CD4-positive, alpha-beta memory T cell (primary cell): ENCODE measurements around the gene PIP5K1C. TPM values are rescaled to one million over a fixed set of nuclear protein-coding genes. Genes with fewer than 3 reads are reported as not detected.
A peak's percentile ranks its signal among the peaks of the same experiment; 100 is the strongest.

Experiments used
- CTCF ChIA-PET: fragments of 350-600 bp; sonication (Branson Sonifier 250); formaldehyde crosslinking; loops from one replicate; lab custom pipeline; 2021; ENCODE audit warnings: inconsistent platforms; ENCODE audit not compliant: partially characterized antibody; lab: Charles Lee
- POLR2A ChIA-PET: fragments of 350-600 bp; sonication (Branson Sonifier 250); formaldehyde crosslinking; loops from one replicate; lab custom pipeline; 2021; ENCODE audit not compliant: partially characterized antibody; lab: Charles Lee
- DNase-seq, 5 donors: peaks; one replicate each; pipeline versions ENCODE4 v3.0.0 to v3.0.0-alpha.2; 2020 to 2022; ENCODE audit warnings: mixed read lengths in 1 of 5
- H3K27ac ChIP-seq: one replicate; pipeline ENCODE4 v1.7.0; 2013; ENCODE audit warnings: low read depth, low read length
- H3K27me3 ChIP-seq: 2 replicates; pipeline ENCODE4 v1.7.0; 2013; ENCODE audit warnings: mild to moderate bottlenecking, low read length, moderate library complexity; ENCODE audit not compliant: insufficient read depth
- H3K36me3 ChIP-seq: 2 replicates; pipeline ENCODE4 v1.7.0; 2013; ENCODE audit warnings: mild to moderate bottlenecking, low read length, moderate library complexity; ENCODE audit not compliant: insufficient read depth
- H3K4me1 ChIP-seq: 2 replicates; pipeline ENCODE4 v1.7.0; 2013; ENCODE audit warnings: mild to moderate bottlenecking, low read length, moderate library complexity; ENCODE audit not compliant: insufficient read depth
- H3K4me3 ChIP-seq, 2 donors: one replicate each; pipeline ENCODE4 v1.7.0; 2013; ENCODE audit warnings: low read length in 2 of 2, mild to moderate bottlenecking in 1 of 2
- H3K9me3 ChIP-seq, 2 donors: one replicate each; pipeline ENCODE4 v1.7.0; 2013; ENCODE audit warnings: low read length in 2 of 2, control low read depth in 1 of 2; ENCODE audit not compliant: control insufficient read depth in 1 of 2
- H3K27ac Mint-ChIP-seq, 7 donors: one replicate each; pipeline ENCODE4 v1.8.0; 2020 to 2021; ENCODE audit warnings: mixed read lengths in 7 of 7, mild to moderate bottlenecking in 6 of 7, inconsistent platforms in 3 of 7, moderate library complexity in 3 of 7
- H3K27me3 Mint-ChIP-seq, 2 donors: one replicate each; pipeline ENCODE4 v1.8.0; 2020 to 2021; ENCODE audit warnings: mixed read lengths in 2 of 2
- H3K36me3 Mint-ChIP-seq, 2 donors: one replicate each; pipeline ENCODE4 v1.8.0; 2020 to 2021; ENCODE audit warnings: mixed read lengths in 2 of 2, inconsistent platforms in 1 of 2, mild to moderate bottlenecking in 1 of 2
- H3K4me1 Mint-ChIP-seq, 4 donors: one replicate each; pipeline ENCODE4 v1.8.0; 2020 to 2021; ENCODE audit warnings: mixed read lengths in 4 of 4, mild to moderate bottlenecking in 1 of 4
- H3K4me3 Mint-ChIP-seq, 8 donors: one replicate each; pipeline ENCODE4 v1.8.0; 2020 to 2021; ENCODE audit warnings: mixed read lengths in 8 of 8, mild to moderate bottlenecking in 7 of 8, moderate library complexity in 6 of 8, inconsistent platforms in 3 of 8
- H3K9me3 Mint-ChIP-seq, 8 donors: one replicate each; pipeline ENCODE4 v1.8.0; 2020 to 2021; ENCODE audit warnings: mixed read lengths in 8 of 8, mild to moderate bottlenecking in 5 of 8, inconsistent platforms in 3 of 8, moderate library complexity in 1 of 8
- intact Hi-C: fragments of 100-400 bp; cut with micrococcal nuclease; formaldehyde crosslinking; loops from one replicate; pipeline ENCODE4 v1.15.1; 2023
- polyA plus RNA-seq, 2 donors: library from polyadenylated mRNA; unstranded; fragments of 300-500 nt; fragmentation: Illumina TruSeq; gene quantifications; one replicate each; pipeline ENCODE4 v1.2.3, GENCODE V29; 2021
- total RNA-seq, 2 experiments: library from RNA; stranded (reverse); gene quantifications; one replicate each; pipeline ENCODE4 v1.2.3, GENCODE V29; 2021

Gene PIP5K1C
- total and polyA plus RNA-seq, 4 experiments from 2014 or later, result 1.7 to 29.7 (median 23.7) TPM

DNA sequence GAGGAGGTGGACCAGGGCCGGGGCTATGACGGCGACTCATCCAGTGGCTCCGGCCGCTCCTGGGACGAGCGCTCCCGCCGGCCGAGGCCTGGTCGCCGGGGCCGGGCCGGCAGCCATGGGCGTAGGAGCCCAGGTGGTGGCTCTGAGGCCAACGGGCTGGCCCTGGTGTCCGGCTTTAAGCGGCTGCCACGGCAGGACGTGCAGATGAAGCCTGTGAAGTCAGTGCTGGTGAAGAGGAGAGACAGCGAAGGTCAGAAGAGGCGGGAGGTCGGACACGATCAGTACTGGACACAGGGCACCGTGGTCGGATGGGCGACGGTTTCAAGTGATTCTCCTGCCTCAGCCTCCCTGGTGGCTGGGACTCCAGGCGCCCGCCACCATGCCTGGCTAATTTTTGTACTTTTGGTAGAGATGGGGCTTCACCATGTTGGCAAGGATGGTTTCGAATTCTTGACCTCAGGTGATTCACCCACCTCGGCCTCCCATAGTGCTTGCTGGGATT is 30.2 kb upstream of the PIP5K1C start:
- H3K36me3 Mint-ChIP-seq, result peaks cover 3 to 7% of the 10 kb centered on the region in 2 donors
- no peaks in the 10 kb centered on the region for H3K36me3 ChIP-seq
- H3K4me1 ChIP-seq, result no peaks in the 10 kb centered on the region
- POLR2A ChIA-PET, result no interaction called here
- no peaks in the 10 kb centered on the region for H3K9me3 ChIP-seq
- no peaks in the 10 kb centered on the region for H3K27me3 Mint-ChIP-seq
- H3K27ac ChIP-seq, result no peak overlapping the region
- H3K4me3 ChIP-seq, result no peak overlapping the region
- no peak overlapping the region for H3K4me3 Mint-ChIP-seq
- no peaks in the 10 kb centered on the region for H3K4me1 Mint-ChIP-seq
- no peaks in the 10 kb centered on the region for H3K9me3 Mint-ChIP-seq
- H3K27ac Mint-ChIP-seq, result peak overlapping the region in 1 of 7 donors; percentile 70
- CTCF ChIA-PET, result no interaction called here
- no peak for DNase-seq
- no peaks in the 10 kb centered on the region for H3K27me3 ChIP-seq
- intact Hi-C loops, result no loop called here

DNA sequence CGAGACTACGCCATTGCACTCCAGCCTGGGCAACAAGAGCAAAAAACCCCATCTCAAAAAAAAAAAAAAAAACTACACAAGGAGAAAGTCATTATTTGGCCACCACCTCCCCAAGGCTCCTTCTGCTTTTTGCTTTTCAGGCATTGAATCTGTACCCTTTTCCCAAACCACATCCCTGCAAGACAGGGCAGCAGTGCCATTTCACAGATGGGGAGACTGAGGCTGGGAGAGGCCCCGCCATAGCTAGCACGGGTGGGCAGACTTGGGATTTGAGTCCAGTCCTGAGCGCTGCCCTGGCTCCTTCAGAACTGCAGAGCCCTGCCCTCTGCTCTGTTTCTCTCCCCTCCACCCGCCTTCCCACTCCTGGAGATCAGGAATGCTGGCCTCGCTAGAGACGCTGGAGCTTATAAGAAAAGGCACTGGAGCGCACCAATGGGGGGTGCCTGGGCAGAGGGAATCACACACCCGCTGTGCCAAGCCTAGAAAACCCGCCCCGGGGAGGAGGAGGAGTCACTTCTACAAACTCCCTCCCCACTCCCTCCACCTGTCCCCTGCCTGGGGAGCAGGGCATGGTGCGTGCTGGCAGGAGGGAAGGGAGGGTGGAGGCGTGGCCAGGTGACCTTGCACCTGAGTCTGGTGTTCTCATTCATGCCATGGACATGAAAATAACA is 25.5 kb upstream of the PIP5K1C start:
- H3K27me3 ChIP-seq, result peaks cover 6% of the 10 kb centered on the region
- intact Hi-C loops, result no loop called here
- no peaks in the 10 kb centered on the region for H3K27me3 Mint-ChIP-seq
- peaks cover 0 to 2% of the 10 kb centered on the region in 2 donors for H3K36me3 Mint-ChIP-seq
- ChIA-PET CTCF (interaction anchor here (0.7 kb wide), 1 partner anchor 8 kb away, joined by 4 read pairs; no protein-coding TSS in a partner anchor), POLR2A (interaction anchor here (1.4 kb wide), 1 partner anchor 15 kb away, joined by 3 read pairs; no protein-coding TSS in a partner anchor)
- no peak for DNase-seq
- no peaks in the 10 kb centered on the region for H3K9me3 ChIP-seq
- H3K4me3 Mint-ChIP-seq, result peak overlapping the region in 1 of 8 donors; percentile 26
- no peak overlapping the region for H3K4me3 ChIP-seq
- H3K36me3 ChIP-seq, result no peaks in the 10 kb centered on the region
- peaks cover 3 to 19% (median 11%) of the 10 kb centered on the region in 4 donors for H3K4me1 Mint-ChIP-seq
- H3K4me1 ChIP-seq, result peaks cover 16% of the 10 kb centered on the region
- H3K27ac ChIP-seq, result no peak overlapping the region
- H3K9me3 Mint-ChIP-seq, result no peaks in the 10 kb centered on the region
- H3K27ac Mint-ChIP-seq, result no peak overlapping the region

DNA sequence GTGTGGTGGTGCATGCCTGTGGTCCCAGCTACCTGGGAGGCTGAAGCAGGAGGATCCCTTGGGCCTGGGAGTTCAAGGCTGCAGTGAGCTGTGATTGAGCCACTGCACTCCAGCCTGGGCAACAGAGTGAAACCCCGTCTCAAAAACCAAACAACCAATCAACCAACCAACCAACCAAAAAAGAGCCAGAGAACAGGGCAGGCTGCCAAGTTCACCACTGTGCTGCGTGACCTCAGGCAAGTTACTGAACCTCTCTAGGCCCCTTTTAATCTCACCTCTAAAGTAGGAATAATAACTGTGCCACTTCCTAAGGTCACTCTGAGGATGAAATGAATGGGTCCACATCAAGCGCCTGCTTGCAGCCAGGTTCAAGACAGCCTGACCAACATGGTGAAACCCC is 24.9 kb upstream of the PIP5K1C start:
- H3K27ac Mint-ChIP-seq, result peak overlapping the region in 2 of 7 donors; percentile 15 to 25
- H3K36me3 ChIP-seq, result no peaks in the 10 kb centered on the region
- no peaks in the 10 kb centered on the region for H3K9me3 Mint-ChIP-seq
- peaks cover 0 to 2% of the 10 kb centered on the region in 2 donors for H3K36me3 Mint-ChIP-seq
- no peak overlapping the region for H3K4me3 Mint-ChIP-seq
- no peaks in the 10 kb centered on the region for H3K9me3 ChIP-seq
- H3K27me3 Mint-ChIP-seq, result no peaks in the 10 kb centered on the region
- no peak overlapping the region for H3K4me3 ChIP-seq
- CTCF ChIA-PET, result interaction anchor here (1.5 kb wide), 1 partner anchor 30 kb away, joined by 3 read pairs; no protein-coding TSS in a partner anchor
- POLR2A ChIA-PET, result interaction anchor here (1.4 kb wide), 1 partner anchor 16 kb away, joined by 3 read pairs; no protein-coding TSS in a partner anchor
- H3K27ac ChIP-seq, result no peak overlapping the region
- intact Hi-C loops, result no loop called here
- H3K27me3 ChIP-seq, result peaks cover 6% of the 10 kb centered on the region
- peaks cover 22% of the 10 kb centered on the region for H3K4me1 ChIP-seq
- peaks cover 3 to 24% (median 11%) of the 10 kb centered on the region in 4 donors for H3K4me1 Mint-ChIP-seq
- DNase-seq, result no peak

DNA sequence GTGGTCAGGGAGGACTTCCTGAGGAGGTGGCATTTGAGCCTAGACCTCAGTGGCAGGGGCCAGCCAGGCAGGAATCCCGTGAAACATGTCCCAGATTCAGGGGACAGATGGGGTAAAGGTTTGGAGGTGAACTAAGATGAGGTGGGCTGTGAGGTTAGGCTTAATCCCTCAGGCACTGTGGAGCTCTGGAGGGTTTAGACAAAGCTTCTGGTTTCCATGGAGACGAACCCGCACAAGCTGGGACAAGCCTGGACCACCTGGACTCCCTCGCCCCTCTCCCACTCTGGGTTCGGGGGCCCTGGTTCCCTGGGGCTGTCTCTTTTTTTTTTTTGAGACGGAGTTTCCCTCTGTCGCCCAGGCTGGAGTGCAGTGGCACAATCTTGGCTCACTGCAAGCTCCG is 23.6 kb upstream of the PIP5K1C start:
- Mint-ChIP-seq H3K4me3 (no peak overlapping the region), H3K36me3 (no peaks in the 10 kb centered on the region), H3K27me3 (peaks cover 0 to 3% of the 10 kb centered on the region in 2 donors), H3K4me1 (peaks cover 4 to 24% (median 15%) of the 10 kb centered on the region in 4 donors), H3K9me3 (no peaks in the 10 kb centered on the region), H3K27ac (no peak overlapping the region)
- Histone ChIP-seq H3K36me3 (no peaks in the 10 kb centered on the region), H3K27ac (no peak overlapping the region), H3K4me3 (no peak overlapping the region), H3K9me3 (no peaks in the 10 kb centered on the region), H3K4me1 (peaks cover 22% of the 10 kb centered on the region), H3K27me3 (peaks cover 6% of the 10 kb centered on the region)
- ChIA-PET CTCF (interaction anchor here (1.2 to 1.5 kb wide), 2 partner anchors 31 to 98 kb away, joined by 3 read pairs; no protein-coding TSS in a partner anchor), POLR2A (interaction anchor here (1.1 kb wide), 1 partner anchor 39 kb away, joined by 4 read pairs; the partner anchor contains the start of gene MRPL54)
- intact Hi-C loops, result loop anchor here (5.0 kb wide), 1 partner anchor 98 kb away; no protein-coding TSS in a partner anchor
- no peak for DNase-seq

DNA sequence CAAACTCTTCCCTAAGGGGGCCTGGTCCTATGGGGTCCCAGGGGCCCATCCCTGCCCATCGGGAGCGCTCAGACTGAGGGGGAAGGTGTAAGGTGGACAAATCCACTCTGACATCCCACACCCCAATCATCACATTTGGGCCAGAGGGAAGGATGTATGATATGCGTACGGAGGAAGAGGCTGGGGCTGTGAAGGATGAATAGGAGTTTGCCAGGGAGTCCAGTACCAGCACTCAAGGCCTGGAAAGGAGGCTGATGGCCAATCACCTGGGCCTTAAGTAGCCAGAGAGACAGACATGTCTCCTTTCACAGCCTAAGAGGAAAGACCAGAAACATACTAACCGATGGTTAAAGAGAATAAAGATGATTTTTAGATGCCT is 22.8 kb upstream of the PIP5K1C start:
- H3K36me3 Mint-ChIP-seq, result no peaks in the 10 kb centered on the region

DNA sequence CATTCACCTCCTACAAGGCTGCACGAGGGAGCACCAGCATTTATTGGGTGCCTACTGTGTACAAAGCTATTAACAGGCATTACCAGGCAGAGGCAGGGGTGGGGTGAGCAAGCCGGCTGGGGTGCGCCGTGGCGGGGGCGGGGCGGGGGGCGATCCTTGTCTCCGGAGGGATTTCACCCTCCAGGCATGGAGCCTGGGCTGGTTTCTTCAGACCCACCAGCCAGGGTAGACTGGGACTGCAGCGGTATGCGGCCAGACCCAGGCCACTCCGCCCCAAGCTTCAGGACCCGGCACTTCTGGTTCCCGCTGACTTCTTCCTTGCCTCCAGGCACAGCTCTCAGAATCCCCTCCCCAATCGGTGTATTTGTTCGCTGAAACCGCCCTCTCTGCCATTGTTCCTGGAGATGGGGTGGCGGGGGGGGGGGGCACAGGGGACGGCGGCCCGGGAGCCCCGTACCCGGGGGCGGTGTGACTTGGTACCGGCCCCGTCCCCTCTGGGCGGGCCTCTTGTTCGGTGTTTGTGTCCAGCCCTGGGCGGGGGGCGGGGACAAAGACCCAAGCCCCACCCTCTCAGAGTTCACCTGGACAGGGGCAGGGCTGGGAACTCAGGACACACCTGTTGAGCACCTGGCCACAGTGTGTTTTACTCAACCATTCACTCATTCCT is 22.3 kb upstream of the PIP5K1C start:
- Histone ChIP-seq H3K27ac (no peak overlapping the region), H3K4me3 (peak overlapping the region in 1 of 2 donors; percentile 40), H3K4me1 (peaks cover 22% of the 10 kb centered on the region), H3K36me3 (no peaks in the 10 kb centered on the region), H3K27me3 (peaks cover 6% of the 10 kb centered on the region), H3K9me3 (no peaks in the 10 kb centered on the region)
- no peaks in the 10 kb centered on the region for H3K36me3 Mint-ChIP-seq
- H3K9me3 Mint-ChIP-seq, result no peaks in the 10 kb centered on the region
- peaks cover 0 to 3% of the 10 kb centered on the region in 2 donors for H3K27me3 Mint-ChIP-seq
- H3K27ac Mint-ChIP-seq, result peak overlapping the region in 4 of 7 donors; percentile 26 to 86 (median 84)
- CTCF ChIA-PET, result interaction anchor here (1.8 kb wide), 1 partner anchor 41 kb away, joined by 4 read pairs; no protein-coding TSS in a partner anchor
- POLR2A ChIA-PET, result interaction anchor here (1.1 to 2.7 kb wide), 5 partner anchors 17 to 75 kb away, joined by 3 to 36 read pairs (median 5); partner anchors contain the start of genes APBA3 and MRPL54
- peak overlapping the region; percentile 79 to 88 (median 85) for H3K4me3 Mint-ChIP-seq
- no peak for DNase-seq
- peaks cover 4 to 24% (median 15%) of the 10 kb centered on the region in 4 donors for H3K4me1 Mint-ChIP-seq
- intact Hi-C loops, result loop anchor here (5.0 kb wide), 1 partner anchor 100 kb away; no protein-coding TSS in a partner anchor

More for the DNA sequence above, 22.8 kb upstream of the PIP5K1C start:
- peaks cover 0 to 3% of the 10 kb centered on the region in 2 donors for H3K27me3 Mint-ChIP-seq
- H3K27ac Mint-ChIP-seq, result peak overlapping the region in 1 of 7 donors; percentile 36
- H3K9me3 Mint-ChIP-seq, result no peaks in the 10 kb centered on the region
- H3K27ac ChIP-seq, result no peak overlapping the region
- H3K4me1 Mint-ChIP-seq, result peaks cover 4 to 24% (median 15%) of the 10 kb centered on the region in 4 donors
- peak overlapping the region in 6 of 8 donors; percentile 36 to 69 (median 54) for H3K4me3 Mint-ChIP-seq
- intact Hi-C loops, result loop anchor here (5.0 kb wide), 1 partner anchor 99 kb away; no protein-coding TSS in a partner anchor
- DNase-seq, result no peak
- POLR2A ChIA-PET, result interaction anchor here (1.1 to 2.7 kb wide), 2 partner anchors 39 kb away, joined by 4 to 36 read pairs; partner anchors contain the start of genes APBA3 and MRPL54
- peaks cover 6% of the 10 kb centered on the region for H3K27me3 ChIP-seq
- H3K4me3 ChIP-seq, result no peak overlapping the region
- peaks cover 22% of the 10 kb centered on the region for H3K4me1 ChIP-seq
- no peaks in the 10 kb centered on the region for H3K36me3 ChIP-seq
- H3K9me3 ChIP-seq, result no peaks in the 10 kb centered on the region
- CTCF ChIA-PET, result no interaction called here
